ENCODE results near the gene PACRG. TPM values are rescaled to one million over a fixed set of nuclear protein-coding genes. Genes with fewer than 3 reads are reported as not detected.

Gene PACRG
- polyA plus RNA-seq, 1 donor: 1.5 TPM

DNA sequence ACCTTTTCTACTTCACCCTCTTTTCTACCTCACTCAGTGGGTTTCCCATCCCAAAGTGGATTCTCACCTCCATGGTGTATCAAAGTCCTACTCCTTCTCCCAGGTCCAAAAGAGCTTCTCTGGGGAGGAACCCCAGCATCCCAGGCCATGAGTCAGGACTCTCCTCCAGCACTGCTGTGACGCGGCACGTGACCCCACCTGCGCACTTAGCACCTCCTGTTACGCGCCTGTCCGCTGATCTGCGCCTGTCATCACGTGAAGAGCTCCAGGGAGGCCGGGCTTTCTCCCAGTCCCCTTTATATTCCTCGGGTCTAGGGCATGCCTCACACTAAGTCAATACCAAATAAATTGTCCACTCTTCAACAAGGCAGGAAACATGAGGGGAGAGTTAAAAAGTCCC is 459.8 kb downstream of the PACRG start:
- no CpG with 5 or more reads among the region's 11 CpGs for WGBS (ENCODE audit: insufficient coverage, low lambda C conversion rate)
- H3K36me3 ChIP-seq (ENCODE audit: control insufficient read depth, insufficient read depth, low read length): no peaks in the 10 kb centered on the region
- H3K4me1 ChIP-seq (ENCODE audit: control insufficient read depth, insufficient read depth, low read length): no peaks in the 10 kb centered on the region
- H3K27me3 ChIP-seq (ENCODE audit: control insufficient read depth, insufficient read depth, low read length): no peaks in the 10 kb centered on the region
- H3K27ac ChIP-seq (ENCODE audit: low read length): no peak overlapping the region
- H3K4me3 ChIP-seq (ENCODE audit: low read length): no peak overlapping the region
- no peak for DNase-seq
- no peaks in the 10 kb centered on the region for H3K9me3 ChIP-seq (ENCODE audit: control insufficient read depth, low read depth, low read length)

DNA sequence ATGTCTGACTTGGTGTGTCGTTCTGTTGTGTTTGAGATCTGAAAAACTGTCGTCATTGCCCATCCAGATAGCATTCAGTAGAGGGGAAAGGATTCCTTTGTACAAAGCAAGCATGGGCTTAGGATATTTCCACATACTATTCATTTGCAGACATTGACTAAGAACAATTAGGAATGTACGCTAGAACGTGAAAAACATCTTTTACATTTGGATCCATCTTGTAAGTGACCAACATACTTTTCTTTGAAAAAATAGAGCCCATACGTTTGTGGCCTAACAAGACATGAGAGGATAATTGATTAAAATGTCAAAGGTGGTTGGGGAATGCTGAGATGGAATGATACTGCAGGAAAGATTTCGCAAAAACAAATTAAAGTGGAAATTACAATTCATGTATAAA is 461.0 kb downstream of the PACRG start:
- DNase-seq: no peak
- Histone ChIP-seq H3K27ac (ENCODE audit: low read length) (no peak overlapping the region), H3K27me3 (ENCODE audit: control insufficient read depth, insufficient read depth, low read length) (no peaks in the 10 kb centered on the region), H3K4me3 (ENCODE audit: low read length) (no peak overlapping the region), H3K9me3 (ENCODE audit: control insufficient read depth, low read depth, low read length) (no peaks in the 10 kb centered on the region), H3K4me1 (ENCODE audit: control insufficient read depth, insufficient read depth, low read length) (no peaks in the 10 kb centered on the region), H3K36me3 (ENCODE audit: control insufficient read depth, insufficient read depth, low read length) (no peaks in the 10 kb centered on the region)
- WGBS (ENCODE audit: insufficient coverage, low lambda C conversion rate): 80% methylated on average over 4 of the region's 6 CpGs

DNA sequence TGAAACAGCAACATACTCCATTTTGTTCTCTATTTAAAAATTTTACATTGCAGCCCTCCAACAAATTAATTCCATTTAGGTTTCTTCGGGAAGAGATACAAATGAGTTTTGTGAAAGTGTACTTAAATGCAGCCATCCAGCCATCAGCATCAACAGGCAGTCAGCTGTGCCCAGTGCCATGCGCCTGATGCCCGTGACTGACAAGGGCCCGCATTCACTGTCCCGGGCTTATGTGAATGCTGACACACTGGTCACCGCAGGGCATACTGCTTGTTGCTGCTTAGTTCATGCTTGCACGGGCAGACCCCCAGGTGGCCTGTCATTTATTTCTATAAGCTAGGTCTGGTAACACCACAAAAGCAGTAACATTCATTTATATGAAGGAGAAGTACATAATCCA is 461.8 kb downstream of the PACRG start:
- Histone ChIP-seq H3K9me3 (ENCODE audit: control insufficient read depth, low read depth, low read length) (no peaks in the 10 kb centered on the region), H3K36me3 (ENCODE audit: control insufficient read depth, insufficient read depth, low read length) (no peaks in the 10 kb centered on the region), H3K4me3 (ENCODE audit: low read length) (no peak overlapping the region), H3K4me1 (ENCODE audit: control insufficient read depth, insufficient read depth, low read length) (no peaks in the 10 kb centered on the region), H3K27ac (ENCODE audit: low read length) (no peak overlapping the region), H3K27me3 (ENCODE audit: control insufficient read depth, insufficient read depth, low read length) (no peaks in the 10 kb centered on the region)
- WGBS (ENCODE audit: insufficient coverage, low lambda C conversion rate): no CpG with 5 or more reads among the region's 7 CpGs
- no peak for DNase-seq

DNA sequence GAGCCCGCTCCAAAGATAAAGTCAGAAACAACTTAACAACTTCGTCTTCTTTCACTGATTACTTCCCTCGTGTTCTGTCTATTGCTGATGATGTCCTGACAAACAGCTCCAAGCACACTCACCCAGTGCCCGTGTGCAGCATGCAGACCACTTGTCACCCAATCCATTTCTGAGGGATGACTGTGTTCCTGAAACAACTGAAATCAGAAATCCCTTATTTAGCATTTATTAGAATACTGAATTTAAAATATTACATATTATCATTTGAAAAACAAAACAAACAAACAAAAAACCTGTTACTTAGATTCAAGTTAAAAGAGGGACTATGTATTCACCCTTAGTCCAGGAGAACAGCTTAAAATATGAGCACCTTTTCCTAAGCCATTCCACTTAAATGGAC is 463.0 kb downstream of the PACRG start:
- no peak overlapping the region for H3K27ac ChIP-seq (ENCODE audit: low read length)
- no CpG with 5 or more reads among the region's 4 CpGs for WGBS (ENCODE audit: insufficient coverage, low lambda C conversion rate)

DNA sequence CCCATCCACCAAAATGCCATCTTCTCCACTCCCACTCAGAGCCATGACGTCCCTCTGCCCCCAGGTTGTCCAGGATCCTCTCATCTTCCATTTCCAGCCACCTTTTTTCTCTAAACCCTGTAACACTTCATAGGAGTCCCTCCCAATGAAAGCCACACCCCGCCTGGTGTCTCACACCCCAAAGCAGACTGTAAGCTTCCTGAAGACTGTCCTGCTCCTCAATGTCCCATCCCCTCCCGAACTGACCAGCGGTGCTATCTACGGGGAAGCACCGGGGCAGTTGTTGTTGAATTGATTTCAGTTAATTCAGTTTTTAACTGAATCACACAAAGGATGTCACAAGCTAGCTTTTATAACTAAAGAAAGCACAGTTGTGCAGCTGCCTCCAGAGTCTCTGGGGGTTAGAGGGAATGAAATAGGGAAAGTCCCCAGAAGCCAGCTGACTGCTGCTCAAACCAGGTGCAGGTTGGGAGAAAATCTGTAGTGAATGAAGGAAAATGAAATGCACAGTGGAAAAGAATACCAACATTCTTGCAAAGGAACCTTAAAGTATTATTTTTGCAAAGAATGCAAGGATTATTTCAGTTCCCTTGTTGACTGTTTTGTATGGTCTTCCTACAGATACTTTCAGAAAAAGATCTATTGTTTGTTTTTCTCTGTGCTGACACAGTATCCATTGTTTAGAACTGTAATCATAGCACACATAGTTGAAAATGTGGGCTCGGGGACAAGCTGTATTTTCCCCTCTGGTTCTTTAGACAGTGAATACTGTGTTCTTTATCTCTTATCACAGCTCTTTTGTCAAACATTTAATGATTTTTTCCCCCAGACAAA is 464.1 kb downstream of the PACRG start:
- WGBS (ENCODE audit: insufficient coverage, low lambda C conversion rate): 60% methylated on average over 2 of the region's 7 CpGs
- H3K4me1 ChIP-seq (ENCODE audit: control insufficient read depth, insufficient read depth, low read length): no peaks in the 10 kb centered on the region
- no peaks in the 10 kb centered on the region for H3K9me3 ChIP-seq (ENCODE audit: control insufficient read depth, low read depth, low read length)
- no peak overlapping the region for H3K4me3 ChIP-seq (ENCODE audit: low read length)
- H3K27me3 ChIP-seq (ENCODE audit: control insufficient read depth, insufficient read depth, low read length): no peaks in the 10 kb centered on the region
- no peak overlapping the region for H3K27ac ChIP-seq (ENCODE audit: low read length)
- DNase-seq: no peak
- no peaks in the 10 kb centered on the region for H3K36me3 ChIP-seq (ENCODE audit: control insufficient read depth, insufficient read depth, low read length)

More for the DNA sequence above, 463.0 kb downstream of the PACRG start:
- Histone ChIP-seq H3K4me3 (ENCODE audit: low read length) (no peak overlapping the region), H3K4me1 (ENCODE audit: control insufficient read depth, insufficient read depth, low read length) (no peaks in the 10 kb centered on the region), H3K9me3 (ENCODE audit: control insufficient read depth, low read depth, low read length) (no peaks in the 10 kb centered on the region), H3K27me3 (ENCODE audit: control insufficient read depth, insufficient read depth, low read length) (no peaks in the 10 kb centered on the region), H3K36me3 (ENCODE audit: control insufficient read depth, insufficient read depth, low read length) (no peaks in the 10 kb centered on the region)
- no peak for DNase-seq

DNA sequence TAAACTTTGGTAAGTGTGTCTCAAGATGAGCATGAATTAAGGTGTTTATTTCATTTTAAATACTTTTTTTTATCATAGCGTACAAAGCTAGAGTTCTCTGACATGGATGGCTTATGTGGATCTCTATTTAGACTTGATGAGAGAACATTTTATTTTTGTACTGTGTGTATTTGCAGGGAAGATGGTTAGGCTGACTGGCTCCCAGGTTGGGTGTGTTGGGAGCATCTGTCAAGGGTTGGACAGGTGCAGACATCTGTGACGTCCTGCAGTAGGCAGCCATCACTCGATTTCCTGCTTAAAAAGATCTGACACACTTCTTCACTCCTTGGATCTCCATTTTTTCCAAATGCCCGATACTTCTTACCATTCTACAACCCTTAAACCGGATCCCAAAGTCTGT is 464.8 kb downstream of the PACRG start:
- Histone ChIP-seq H3K27me3 (ENCODE audit: control insufficient read depth, insufficient read depth, low read length) (no peaks in the 10 kb centered on the region), H3K9me3 (ENCODE audit: control insufficient read depth, low read depth, low read length) (no peaks in the 10 kb centered on the region), H3K4me3 (ENCODE audit: low read length) (no peak overlapping the region), H3K36me3 (ENCODE audit: control insufficient read depth, insufficient read depth, low read length) (no peaks in the 10 kb centered on the region), H3K27ac (ENCODE audit: low read length) (no peak overlapping the region), H3K4me1 (ENCODE audit: control insufficient read depth, insufficient read depth, low read length) (no peaks in the 10 kb centered on the region)
- DNase-seq: no peak
- 73% methylated on average over 2 of the region's 5 CpGs for WGBS (ENCODE audit: insufficient coverage, low lambda C conversion rate)

DNA sequence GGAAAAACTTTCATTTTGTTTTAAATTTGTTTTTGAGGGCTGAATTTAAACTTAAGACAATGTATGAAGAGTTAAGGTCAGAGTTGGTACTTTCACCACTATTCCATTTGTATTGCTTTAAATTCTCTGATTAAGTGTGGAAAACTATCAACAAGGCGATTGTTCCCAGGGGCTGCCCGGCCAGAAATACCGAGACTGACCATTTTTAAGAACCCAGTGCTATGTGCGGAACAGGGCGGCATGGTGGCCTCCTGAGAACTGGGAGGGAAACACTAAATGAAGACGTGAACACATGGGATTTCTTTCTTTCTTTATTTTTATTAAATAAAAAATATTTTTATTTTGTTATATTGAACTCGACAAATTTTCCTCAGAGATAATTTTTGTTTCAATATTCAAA is 465.6 kb downstream of the PACRG start:
- H3K27ac ChIP-seq (ENCODE audit: low read length): no peak overlapping the region
- no peaks in the 10 kb centered on the region for H3K36me3 ChIP-seq (ENCODE audit: control insufficient read depth, insufficient read depth, low read length)
- WGBS (ENCODE audit: insufficient coverage, low lambda C conversion rate): 100% methylated on average over 1 of the region's 7 CpGs
- H3K4me3 ChIP-seq (ENCODE audit: low read length): no peak overlapping the region
- H3K4me1 ChIP-seq (ENCODE audit: control insufficient read depth, insufficient read depth, low read length): no peaks in the 10 kb centered on the region
- no peaks in the 10 kb centered on the region for H3K27me3 ChIP-seq (ENCODE audit: control insufficient read depth, insufficient read depth, low read length)
- no peaks in the 10 kb centered on the region for H3K9me3 ChIP-seq (ENCODE audit: control insufficient read depth, low read depth, low read length)
- no peak for DNase-seq

DNA sequence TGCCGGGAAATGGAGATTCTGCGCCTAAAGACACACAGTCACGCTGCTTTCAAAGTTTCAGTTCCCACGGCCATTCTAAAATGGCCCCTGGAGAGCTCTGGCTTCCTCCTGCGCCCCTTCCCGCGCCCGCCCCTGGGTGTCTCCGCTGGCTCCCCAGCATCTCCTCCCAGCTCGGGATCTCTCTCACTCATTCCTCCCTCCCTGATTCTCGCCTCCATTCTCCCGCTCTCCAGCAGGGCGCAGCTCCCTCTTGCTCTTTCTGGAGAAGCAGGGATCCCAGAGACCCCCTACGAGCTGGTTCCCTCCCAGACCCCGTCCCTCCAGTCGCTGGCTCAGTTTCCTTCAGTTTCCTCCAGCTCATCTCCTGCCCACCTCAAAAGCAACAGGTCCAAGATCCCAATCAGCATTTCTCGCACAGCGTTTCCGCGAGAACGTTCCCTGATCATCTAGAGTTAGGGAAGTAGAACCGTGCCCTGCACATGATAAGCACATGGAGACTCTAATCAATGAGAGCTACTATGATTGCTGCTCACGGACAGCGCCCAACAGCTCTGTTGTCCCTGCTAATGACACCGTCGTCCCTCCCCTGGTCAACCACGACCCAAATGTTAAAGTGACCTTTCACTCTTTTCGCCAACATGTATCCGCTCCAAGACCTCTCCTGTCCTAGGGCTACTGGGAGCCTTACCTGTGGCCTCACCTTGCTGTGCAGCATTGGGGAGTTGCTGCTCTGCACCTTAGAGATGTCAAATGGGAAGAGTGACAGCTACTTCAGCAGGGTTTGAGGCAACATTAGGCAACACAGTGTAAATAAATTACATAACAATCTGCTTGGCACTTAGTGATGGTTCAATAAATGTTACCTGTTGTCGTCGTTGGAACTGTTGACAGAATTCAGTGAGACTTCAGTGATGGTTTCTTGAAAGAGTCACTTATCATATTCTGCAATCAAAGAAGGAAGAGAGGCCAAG is 468.2 kb downstream of the PACRG start:
- Histone ChIP-seq H3K27me3 (ENCODE audit: control insufficient read depth, insufficient read depth, low read length) (no peaks in the 10 kb centered on the region), H3K36me3 (ENCODE audit: control insufficient read depth, insufficient read depth, low read length) (no peaks in the 10 kb centered on the region), H3K4me1 (ENCODE audit: control insufficient read depth, insufficient read depth, low read length) (no peaks in the 10 kb centered on the region), H3K9me3 (ENCODE audit: control insufficient read depth, low read depth, low read length) (no peaks in the 10 kb centered on the region), H3K27ac (ENCODE audit: low read length) (no peak overlapping the region), H3K4me3 (ENCODE audit: low read length) (no peak overlapping the region)
- WGBS (ENCODE audit: insufficient coverage, low lambda C conversion rate): 80% methylated on average over 1 of the region's 31 CpGs
- DNase-seq: no peak

DNA sequence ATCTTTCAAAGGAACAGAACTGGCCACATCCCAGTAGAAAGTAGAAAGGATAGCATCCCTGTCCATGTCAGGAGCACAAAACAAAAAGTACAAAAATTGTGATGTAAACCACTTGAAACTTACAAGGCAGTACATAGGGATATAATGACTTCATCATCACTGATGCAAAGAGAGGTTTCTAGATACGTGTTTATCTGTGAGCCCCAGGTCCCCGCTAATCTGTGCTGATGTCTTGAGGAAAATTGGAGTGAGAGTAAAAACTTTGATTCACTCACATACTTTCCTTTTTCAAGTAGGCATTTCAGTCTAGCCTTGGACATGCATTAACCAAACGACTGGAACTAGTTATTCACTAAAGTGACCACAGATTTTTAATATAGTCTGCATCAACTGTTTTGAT is 470.1 kb downstream of the PACRG start:
- DNase-seq: no peak
- Histone ChIP-seq H3K27ac (ENCODE audit: low read length) (no peak overlapping the region), H3K27me3 (ENCODE audit: control insufficient read depth, insufficient read depth, low read length) (no peaks in the 10 kb centered on the region), H3K4me1 (ENCODE audit: control insufficient read depth, insufficient read depth, low read length) (no peaks in the 10 kb centered on the region), H3K36me3 (ENCODE audit: control insufficient read depth, insufficient read depth, low read length) (no peaks in the 10 kb centered on the region), H3K4me3 (ENCODE audit: low read length) (no peak overlapping the region), H3K9me3 (ENCODE audit: control insufficient read depth, low read depth, low read length) (no peaks in the 10 kb centered on the region)
- WGBS (ENCODE audit: insufficient coverage, low lambda C conversion rate): 100% methylated on average over 2 of the region's 3 CpGs

DNA sequence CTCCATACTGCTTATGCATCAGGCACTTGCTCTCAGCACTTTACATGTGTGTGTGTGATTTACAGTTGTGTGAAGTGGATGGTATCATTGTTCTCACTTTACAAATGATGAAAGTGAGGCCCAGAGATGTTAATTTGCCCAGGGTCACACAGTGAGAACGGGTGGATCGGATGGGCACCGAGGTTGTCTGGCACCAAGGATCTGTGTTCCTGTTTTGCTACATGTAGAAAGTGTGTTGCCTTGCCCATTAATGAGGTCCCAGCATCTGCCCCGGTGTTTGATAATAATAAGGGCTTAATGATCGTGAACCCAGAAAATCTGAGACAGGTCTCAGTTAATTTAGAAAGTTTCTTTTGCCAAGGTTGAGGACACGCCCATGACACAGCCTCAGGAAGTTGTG is 470.6 kb downstream of the PACRG start:
- no peak for DNase-seq
- no CpG with 5 or more reads among the region's 6 CpGs for WGBS (ENCODE audit: insufficient coverage, low lambda C conversion rate)
- no peaks in the 10 kb centered on the region for H3K9me3 ChIP-seq (ENCODE audit: control insufficient read depth, low read depth, low read length)

More for the DNA sequence above, 470.6 kb downstream of the PACRG start:
- Histone ChIP-seq H3K4me1 (ENCODE audit: control insufficient read depth, insufficient read depth, low read length) (no peaks in the 10 kb centered on the region), H3K4me3 (ENCODE audit: low read length) (no peak overlapping the region), H3K27ac (ENCODE audit: low read length) (no peak overlapping the region), H3K27me3 (ENCODE audit: control insufficient read depth, insufficient read depth, low read length) (no peaks in the 10 kb centered on the region), H3K36me3 (ENCODE audit: control insufficient read depth, insufficient read depth, low read length) (no peaks in the 10 kb centered on the region)
